Stimulated activated CD4-positive, alpha-beta T cell treated with anti-CD3 and anti-CD28 coated beads, Interleukin-4, amount 100 ng/mL, for 1 hour (primary cell): ENCODE results near the gene NABP2.

ENCODE experiments used
- DNase-seq: peaks from one replicate; pipeline ENCODE4 v3.0.0-alpha.2; 2020

NABP2 gene

GRCh38 chr12:56216461-56216860, 7.7 kb upstream of the NABP2 start:
- no peak for DNase-seq

- DNase-seq: no peak
These were observed 4.3 kb upstream of the NABP2 start for GRCh38 chr12:56219840-56220239.

- no peak for DNase-seq
These were observed 3.4 kb upstream of the NABP2 start for GRCh38 chr12:56220611-56221231.

- no peak for DNase-seq
These were observed 2.8 kb upstream of the NABP2 start for GRCh38 chr12:56221232-56221756.

GRCh38 chr12:56221757-56222530, 2.2 kb upstream of the NABP2 start, which contains the start of gene RNF41:
RNF41 (minus strand) TSS chr12:56221922; CDS start chr12:56214047, 7,875 bp downstream.
- peak; percentile 91 for DNase-seq

GRCh38 chr12:56222531-56222895, 1.6 kb upstream of the NABP2 start:
- no peak for DNase-seq

GRCh38 chr12:56223571-56224101, 506 bp upstream of the NABP2 start:
- DNase-seq: no peak

GRCh38 chr12:56224954-56225353, 812 bp downstream of the NABP2 start:
- no peak for DNase-seq

GRCh38 chr12:56229082-56229481, 4.9 kb downstream of the NABP2 start:
- DNase-seq: no peak

- no peak for DNase-seq
These were observed 5.8 kb downstream of the NABP2 start, which contains the start of gene SLC39A5 for GRCh38 chr12:56229916-56230431. SLC39A5 (plus strand) TSS chr12:56230051; CDS start chr12:56231275, 1,224 bp downstream.

GRCh38 chr12:56230432-56231183, 6.5 kb downstream of the NABP2 start:
- DNase-seq: no peak

GRCh38 chr12:56231184-56231582, 7.0 kb downstream of the NABP2 start:
- DNase-seq: no peak

- DNase-seq: no peak
These were observed 10.7 kb downstream of the NABP2 start for GRCh38 chr12:56234746-56235436.

- no peak for DNase-seq
These were observed 11.9 kb downstream of the NABP2 start for GRCh38 chr12:56236091-56236490.

GRCh38 chr12:56236985-56237384, 12.8 kb downstream of the NABP2 start:
- DNase-seq: no peak

GRCh38 chr12:56237552-56237951, 13.4 kb downstream of the NABP2 start:
- DNase-seq: no peak

- no peak for DNase-seq
These were observed 17.5 kb downstream of the NABP2 start for GRCh38 chr12:56241424-56242303.

GRCh38 chr12:56242986-56243385, 18.8 kb downstream of the NABP2 start:
- no peak for DNase-seq

- DNase-seq: no peak
These were observed 19.6 kb downstream of the NABP2 start for GRCh38 chr12:56243731-56244181.

GRCh38 chr12:56244494-56244893, 20.4 kb downstream of the NABP2 start:
- DNase-seq: no peak

- DNase-seq: no peak
These were observed 23.8 kb downstream of the NABP2 start for GRCh38 chr12:56247923-56248322.
